ENCODE measurements around the gene LIG3.
"Not testable (repeated sequence)": the region's sequence is repeated elsewhere in the genome, so short reads cannot be mapped to it uniquely, and the experiment has no call there.

LIG3 gene

GRCh38 chr17:34991606-34992005 is 11.3 kb downstream of the LIG3 start:
- TF ChIP-seq, protein P1, sequence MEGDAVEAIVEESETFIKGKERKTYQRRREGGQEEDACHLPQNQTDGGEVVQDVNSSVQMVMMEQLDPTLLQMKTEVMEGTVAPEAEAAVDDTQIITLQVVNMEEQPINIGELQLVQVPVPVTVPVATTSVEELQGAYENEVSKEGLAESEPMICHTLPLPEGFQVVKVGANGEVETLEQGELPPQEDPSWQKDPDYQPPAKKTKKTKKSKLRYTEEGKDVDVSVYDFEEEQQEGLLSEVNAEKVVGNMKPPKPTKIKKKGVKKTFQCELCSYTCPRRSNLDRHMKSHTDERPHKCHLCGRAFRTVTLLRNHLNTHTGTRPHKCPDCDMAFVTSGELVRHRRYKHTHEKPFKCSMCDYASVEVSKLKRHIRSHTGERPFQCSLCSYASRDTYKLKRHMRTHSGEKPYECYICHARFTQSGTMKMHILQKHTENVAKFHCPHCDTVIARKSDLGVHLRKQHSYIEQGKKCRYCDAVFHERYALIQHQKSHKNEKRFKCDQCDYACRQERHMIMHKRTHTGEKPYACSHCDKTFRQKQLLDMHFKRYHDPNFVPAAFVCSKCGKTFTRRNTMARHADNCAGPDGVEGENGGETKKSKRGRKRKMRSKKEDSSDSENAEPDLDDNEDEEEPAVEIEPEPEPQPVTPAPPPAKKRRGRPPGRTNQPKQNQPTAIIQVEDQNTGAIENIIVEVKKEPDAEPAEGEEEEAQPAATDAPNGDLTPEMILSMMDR (IDR thresholded peaks at IDR 0.05; ENCODE audit: extremely low read depth, missing control alignments) = no peak
- DNase-seq (ENCODE audit: low spot score) = no peak

GRCh38 chr17:34993031-34993430 is 12.7 kb downstream of the LIG3 start:
- no peak for DNase-seq (ENCODE audit: low spot score)
- TF ChIP-seq, protein P1 (IDR thresholded peaks at IDR 0.05; ENCODE audit: extremely low read depth, missing control alignments) = no peak

GRCh38 chr17:34996422-34997285 is 16.3 kb downstream of the LIG3 start:
- DNase-seq (ENCODE audit: low spot score) = no peak

GRCh38 chr17:34997355-34997862 is 17.1 kb downstream of the LIG3 start:
- TF ChIP-seq, protein P1 (IDR thresholded peaks at IDR 0.05; ENCODE audit: extremely low read depth, missing control alignments) = no peak

More at GRCh38 chr17:34996422-34997285, 16.3 kb downstream of the LIG3 start:
- TF ChIP-seq, protein P1 (IDR thresholded peaks at IDR 0.05; ENCODE audit: extremely low read depth, missing control alignments) = no peak

DNA sequence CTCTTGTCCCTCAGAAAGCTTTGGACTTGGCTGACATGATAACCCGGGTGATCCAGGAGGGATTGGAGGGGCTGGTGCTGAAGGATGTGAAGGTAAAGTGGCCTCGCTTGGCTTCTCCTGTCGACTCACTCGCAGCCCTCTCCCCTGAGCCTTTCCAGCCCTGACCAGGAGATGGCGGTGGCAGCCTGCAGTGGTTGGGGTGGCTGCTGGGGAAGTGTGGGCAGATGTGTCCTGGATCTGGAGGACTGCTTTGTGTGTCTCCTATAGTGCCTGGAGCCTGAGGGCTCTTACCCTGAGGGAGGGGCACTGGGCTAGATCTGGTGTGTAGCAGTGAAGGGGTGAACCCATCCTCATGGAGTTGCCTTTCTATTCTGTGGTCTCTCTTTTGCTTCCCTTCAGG is 17.9 kb downstream of the LIG3 start:
- DNase-seq (ENCODE audit: low spot score) = peak; percentile 87
- TF ChIP-seq, protein P1 (IDR thresholded peaks at IDR 0.05; ENCODE audit: extremely low read depth, missing control alignments) = peak; percentile 93

More at GRCh38 chr17:34997355-34997862, 17.1 kb downstream of the LIG3 start:
- no peak for DNase-seq (ENCODE audit: low spot score)

- no peak for DNase-seq (ENCODE audit: low spot score)
- TF ChIP-seq, protein P1 (IDR thresholded peaks at IDR 0.05; ENCODE audit: extremely low read depth, missing control alignments) = no peak
These were observed 19.1 kb downstream of the LIG3 start for GRCh38 chr17:34999456-34999855.

DNA sequence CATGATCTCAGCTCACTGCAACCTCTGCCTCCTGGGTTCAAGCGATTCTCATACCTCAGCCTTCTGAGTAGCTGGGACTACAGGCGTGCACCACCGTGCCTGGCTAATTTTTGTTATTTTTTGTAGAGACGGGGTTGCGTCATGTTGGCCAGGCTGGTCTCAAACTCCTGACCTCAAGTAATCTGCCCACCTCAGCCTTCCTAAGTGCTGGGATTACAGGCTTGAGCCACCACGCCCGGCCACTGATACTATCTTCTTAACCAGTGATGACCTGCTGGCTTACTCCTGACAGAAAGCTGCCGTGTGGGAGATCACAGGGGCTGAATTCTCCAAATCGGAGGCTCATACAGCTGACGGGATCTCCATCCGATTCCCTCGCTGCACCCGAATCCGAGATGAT is 20.7 kb downstream of the LIG3 start:
- not testable (repeated sequence) for DNase-seq (ENCODE audit: low spot score)

Measured in GM20000 (cell line).